K562 (cell line): Measurements from ENCODE around the gene LRRC26. TPM values are rescaled to one million over a fixed set of nuclear protein-coding genes. Genes with fewer than 3 reads are reported as not detected.
A peak's percentile ranks its signal among the peaks of the same experiment; 100 is the strongest.

Experiments
- BHLHE40 ChIP-seq: IDR thresholded peaks from 2 replicates; pipeline ENCODE4 v1.6.1; 2011; ENCODE audit warnings: low read length, improper control_type of control experiment
- CTBP1 ChIP-seq: fragments of 450-650 bp; IDR thresholded peaks from 2 replicates; pipeline ENCODE4 v1.6.1; 2016; ENCODE audit warnings: borderline replicate concordance
- KLF1 ChIP-seq: fragments of 450-650 bp; IDR thresholded peaks from 2 replicates; pipeline ENCODE4 v1.6.1; 2016; ENCODE audit warnings: missing genetic modification characterization, missing compliant biosample characterization
- NONO ChIP-seq, 2 experiments: fragments of 200-400 bp in 1 of 2; fragments of 450-650 bp in 1 of 2; formaldehyde crosslinking in 1 of 2; IDR thresholded peaks; 2 replicates each; pipeline ENCODE4 v1.6.1; 2017; ENCODE audit warnings: low read depth in 2 of 2, mild to moderate bottlenecking in 2 of 2, moderate library complexity in 2 of 2, low read length in 1 of 2
- NR2C2 ChIP-seq, 2 experiments: fragments of 200-800 bp in 1 of 2; sonication (Bioruptor generic) in 1 of 2; sonication (generic) in 1 of 2; formaldehyde crosslinking in 1 of 2; IDR thresholded peaks; 2 replicates each; pipeline versions ENCODE4 v1.6.1 to v1.8.0; 2016 to 2022; ENCODE audit warnings: mild to moderate bottlenecking in 1 of 2, missing compliant biosample characterization in 1 of 2, missing genetic modification characterization in 1 of 2, missing genetic modification reagents in 1 of 2
- POLR2AphosphoS5 ChIP-seq: IDR thresholded peaks from 2 replicates; pipeline ENCODE4 v1.6.1; 2011; ENCODE audit warnings: mild to moderate bottlenecking, low read depth, low read length, moderate library complexity; ENCODE audit not compliant: control insufficient read depth, insufficient read depth
- RBM14 ChIP-seq: fragments of 200-400 bp; formaldehyde crosslinking; IDR thresholded peaks from 2 replicates; pipeline ENCODE4 v1.6.1; 2018; ENCODE audit warnings: low read depth, mild to moderate bottlenecking, low read length, moderate library complexity, borderline replicate concordance; ENCODE audit not compliant: insufficient read depth
- RBM25 ChIP-seq: fragments of 200-400 bp; formaldehyde crosslinking; IDR thresholded peaks from 2 replicates; pipeline ENCODE4 v1.6.1; 2018; ENCODE audit warnings: low read length, low read depth, moderate library complexity; ENCODE audit not compliant: severe bottlenecking
- ZNF324 ChIP-seq: fragments of 250-450 bp; sonication (Bioruptor Pico); IDR thresholded peaks from 2 replicates; pipeline ENCODE4 v1.4.0; 2020; ENCODE audit warnings: mild to moderate bottlenecking
- polyA plus RNA-seq, 8 experiments: library from polyadenylated mRNA; depleted of rRNA in 4 of 8; stranded (reverse) in 5 of 8; unstranded in 3 of 8; fragments of >200 nt; fragmentation: Nextera tagmentation in 2 of 8; fragmentation: Illumina TruSeq in 1 of 8; extraction: Ambion mirVana in 2 of 8; extraction: Trizol in 1 of 8; gene quantifications; 2 replicates each; pipeline versions ENCODE4 v1.2.1 to v1.2.3, GENCODE V29; 2011 to 2014; ENCODE audit warnings: inconsistent platforms in 1 of 8, missing spikeins in 1 of 8
- total RNA-seq, 7 experiments: library from RNA; depleted of rRNA in 6 of 7; stranded (reverse); fragments of >200 nt in 6 of 7; fragmentation: Illumina TruSeq in 2 of 7; extraction: Trizol in 2 of 7; gene quantifications; 2 replicates each; pipeline versions ENCODE4 v1.2.1 to v1.2.3, GENCODE V29; 2011 to 2021; ENCODE audit warnings: low replicate concordance in 1 of 7
- TF ChIP-seq, protein P1 (sequence below): sonication (generic); formaldehyde crosslinking; IDR thresholded peaks from 2 replicates; pipeline ENCODE4 v1.8.0; 2022; ENCODE audit warnings: missing genetic modification reagents, mild to moderate bottlenecking, borderline replicate concordance
- TF ChIP-seq, protein P2 (sequence below): fragments of 450-650 bp; formaldehyde crosslinking; IDR thresholded peaks from 2 replicates; pipeline ENCODE4 v1.4.0; 2020; ENCODE audit warnings: mild to moderate bottlenecking, mixed read lengths
- TF ChIP-seq, protein P3 (sequence below): fragments of 200-600 bp; sonication (generic); IDR thresholded peaks from one replicate; pipeline ENCODE4 v1.6.1; 2012; ENCODE audit warnings: mild to moderate bottlenecking, low read depth, low read length, inconsistent platforms

Gene LRRC26
- total and polyA plus RNA-seq, 9 of the 15 experiments (the other 6 are each of a cell fraction or from before 2014, with no cell fraction given) = not detected

DNA sequence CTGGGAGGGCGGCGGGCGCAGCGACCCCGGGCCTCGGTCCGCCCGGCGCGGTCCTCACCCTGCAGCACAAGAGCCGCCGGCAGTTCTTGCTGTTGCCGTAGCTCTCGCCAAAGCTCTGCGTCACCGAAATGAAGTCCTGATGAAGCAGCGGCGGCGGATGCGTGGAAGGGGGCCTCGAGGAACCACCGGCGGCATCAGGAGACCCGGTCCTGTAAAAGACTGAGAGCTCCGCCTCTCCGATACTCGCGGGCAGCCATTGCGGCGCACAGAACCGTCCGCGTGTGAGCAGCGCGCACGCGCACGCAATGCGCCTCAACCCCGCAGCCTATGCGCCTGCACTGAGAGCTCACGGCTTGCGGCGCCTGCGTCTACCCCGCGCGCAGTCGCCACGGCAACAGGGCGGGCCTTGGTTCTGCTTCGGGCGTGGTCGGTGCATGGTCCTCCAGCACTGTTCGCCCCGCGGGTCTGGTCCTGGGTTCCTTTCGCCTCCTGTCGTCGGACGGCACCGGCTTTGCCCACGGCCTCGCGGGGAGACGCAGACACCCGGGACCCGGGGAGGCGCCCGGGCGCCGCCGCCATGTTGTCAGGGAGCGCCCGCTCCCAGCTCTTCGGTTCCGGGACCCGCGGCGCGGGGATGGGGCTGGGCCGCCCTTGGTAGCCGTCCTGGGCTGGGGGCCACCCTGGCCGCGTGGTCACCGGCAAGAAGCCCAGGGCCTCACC is 40.2 kb downstream of the LRRC26 start (continued):
- TF ChIP-seq, protein P1, sequence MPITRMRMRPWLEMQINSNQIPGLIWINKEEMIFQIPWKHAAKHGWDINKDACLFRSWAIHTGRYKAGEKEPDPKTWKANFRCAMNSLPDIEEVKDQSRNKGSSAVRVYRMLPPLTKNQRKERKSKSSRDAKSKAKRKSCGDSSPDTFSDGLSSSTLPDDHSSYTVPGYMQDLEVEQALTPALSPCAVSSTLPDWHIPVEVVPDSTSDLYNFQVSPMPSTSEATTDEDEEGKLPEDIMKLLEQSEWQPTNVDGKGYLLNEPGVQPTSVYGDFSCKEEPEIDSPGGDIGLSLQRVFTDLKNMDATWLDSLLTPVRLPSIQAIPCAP (CRISPR knock-in tag) = no peak
- TF ChIP-seq, protein P2, sequence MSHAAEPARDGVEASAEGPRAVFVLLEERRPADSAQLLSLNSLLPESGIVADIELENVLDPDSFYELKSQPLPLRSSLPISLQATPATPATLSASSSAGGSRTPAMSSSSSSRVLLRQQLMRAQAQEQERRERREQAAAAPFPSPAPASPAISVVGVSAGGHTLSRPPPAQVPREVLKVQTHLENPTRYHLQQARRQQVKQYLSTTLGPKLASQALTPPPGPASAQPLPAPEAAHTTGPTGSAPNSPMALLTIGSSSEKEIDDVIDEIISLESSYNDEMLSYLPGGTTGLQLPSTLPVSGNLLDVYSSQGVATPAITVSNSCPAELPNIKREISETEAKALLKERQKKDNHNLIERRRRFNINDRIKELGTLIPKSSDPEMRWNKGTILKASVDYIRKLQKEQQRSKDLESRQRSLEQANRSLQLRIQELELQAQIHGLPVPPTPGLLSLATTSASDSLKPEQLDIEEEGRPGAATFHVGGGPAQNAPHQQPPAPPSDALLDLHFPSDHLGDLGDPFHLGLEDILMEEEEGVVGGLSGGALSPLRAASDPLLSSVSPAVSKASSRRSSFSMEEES = no peak
- TF ChIP-seq POLR2AphosphoS5 (peak; percentile 82), RBM25 (peak; percentile 53), NR2C2 (CRISPR knock-in tag; IDR thresholded peaks at IDR 0.05) (peak; percentile 3; the same call in 1 of the 2 replicates), NR2C2 (tag; IDR thresholded peaks at IDR 0.05) (peak; percentile 65; the same call in 1 of the 2 replicates), KLF1 (peak; percentile 95), CTBP1 (peak; percentile 97), BHLHE40 (peak; percentile 54; the same call in 1 of the 2 replicates), ZNF324 (CRISPR knock-in tag) (no peak), NONO (IDR thresholded peaks at IDR 0.05; ENCODE audit: low read depth in 2 of 2, low read length in 1 of 2) (peak in 1 of 2 experiments; percentile 60; a peak in 2 of 4 replicates), RBM14 (0 out of 2 replicates have a peak, but pooled peaks have one; percentile 31)
- TF ChIP-seq, protein P3, sequence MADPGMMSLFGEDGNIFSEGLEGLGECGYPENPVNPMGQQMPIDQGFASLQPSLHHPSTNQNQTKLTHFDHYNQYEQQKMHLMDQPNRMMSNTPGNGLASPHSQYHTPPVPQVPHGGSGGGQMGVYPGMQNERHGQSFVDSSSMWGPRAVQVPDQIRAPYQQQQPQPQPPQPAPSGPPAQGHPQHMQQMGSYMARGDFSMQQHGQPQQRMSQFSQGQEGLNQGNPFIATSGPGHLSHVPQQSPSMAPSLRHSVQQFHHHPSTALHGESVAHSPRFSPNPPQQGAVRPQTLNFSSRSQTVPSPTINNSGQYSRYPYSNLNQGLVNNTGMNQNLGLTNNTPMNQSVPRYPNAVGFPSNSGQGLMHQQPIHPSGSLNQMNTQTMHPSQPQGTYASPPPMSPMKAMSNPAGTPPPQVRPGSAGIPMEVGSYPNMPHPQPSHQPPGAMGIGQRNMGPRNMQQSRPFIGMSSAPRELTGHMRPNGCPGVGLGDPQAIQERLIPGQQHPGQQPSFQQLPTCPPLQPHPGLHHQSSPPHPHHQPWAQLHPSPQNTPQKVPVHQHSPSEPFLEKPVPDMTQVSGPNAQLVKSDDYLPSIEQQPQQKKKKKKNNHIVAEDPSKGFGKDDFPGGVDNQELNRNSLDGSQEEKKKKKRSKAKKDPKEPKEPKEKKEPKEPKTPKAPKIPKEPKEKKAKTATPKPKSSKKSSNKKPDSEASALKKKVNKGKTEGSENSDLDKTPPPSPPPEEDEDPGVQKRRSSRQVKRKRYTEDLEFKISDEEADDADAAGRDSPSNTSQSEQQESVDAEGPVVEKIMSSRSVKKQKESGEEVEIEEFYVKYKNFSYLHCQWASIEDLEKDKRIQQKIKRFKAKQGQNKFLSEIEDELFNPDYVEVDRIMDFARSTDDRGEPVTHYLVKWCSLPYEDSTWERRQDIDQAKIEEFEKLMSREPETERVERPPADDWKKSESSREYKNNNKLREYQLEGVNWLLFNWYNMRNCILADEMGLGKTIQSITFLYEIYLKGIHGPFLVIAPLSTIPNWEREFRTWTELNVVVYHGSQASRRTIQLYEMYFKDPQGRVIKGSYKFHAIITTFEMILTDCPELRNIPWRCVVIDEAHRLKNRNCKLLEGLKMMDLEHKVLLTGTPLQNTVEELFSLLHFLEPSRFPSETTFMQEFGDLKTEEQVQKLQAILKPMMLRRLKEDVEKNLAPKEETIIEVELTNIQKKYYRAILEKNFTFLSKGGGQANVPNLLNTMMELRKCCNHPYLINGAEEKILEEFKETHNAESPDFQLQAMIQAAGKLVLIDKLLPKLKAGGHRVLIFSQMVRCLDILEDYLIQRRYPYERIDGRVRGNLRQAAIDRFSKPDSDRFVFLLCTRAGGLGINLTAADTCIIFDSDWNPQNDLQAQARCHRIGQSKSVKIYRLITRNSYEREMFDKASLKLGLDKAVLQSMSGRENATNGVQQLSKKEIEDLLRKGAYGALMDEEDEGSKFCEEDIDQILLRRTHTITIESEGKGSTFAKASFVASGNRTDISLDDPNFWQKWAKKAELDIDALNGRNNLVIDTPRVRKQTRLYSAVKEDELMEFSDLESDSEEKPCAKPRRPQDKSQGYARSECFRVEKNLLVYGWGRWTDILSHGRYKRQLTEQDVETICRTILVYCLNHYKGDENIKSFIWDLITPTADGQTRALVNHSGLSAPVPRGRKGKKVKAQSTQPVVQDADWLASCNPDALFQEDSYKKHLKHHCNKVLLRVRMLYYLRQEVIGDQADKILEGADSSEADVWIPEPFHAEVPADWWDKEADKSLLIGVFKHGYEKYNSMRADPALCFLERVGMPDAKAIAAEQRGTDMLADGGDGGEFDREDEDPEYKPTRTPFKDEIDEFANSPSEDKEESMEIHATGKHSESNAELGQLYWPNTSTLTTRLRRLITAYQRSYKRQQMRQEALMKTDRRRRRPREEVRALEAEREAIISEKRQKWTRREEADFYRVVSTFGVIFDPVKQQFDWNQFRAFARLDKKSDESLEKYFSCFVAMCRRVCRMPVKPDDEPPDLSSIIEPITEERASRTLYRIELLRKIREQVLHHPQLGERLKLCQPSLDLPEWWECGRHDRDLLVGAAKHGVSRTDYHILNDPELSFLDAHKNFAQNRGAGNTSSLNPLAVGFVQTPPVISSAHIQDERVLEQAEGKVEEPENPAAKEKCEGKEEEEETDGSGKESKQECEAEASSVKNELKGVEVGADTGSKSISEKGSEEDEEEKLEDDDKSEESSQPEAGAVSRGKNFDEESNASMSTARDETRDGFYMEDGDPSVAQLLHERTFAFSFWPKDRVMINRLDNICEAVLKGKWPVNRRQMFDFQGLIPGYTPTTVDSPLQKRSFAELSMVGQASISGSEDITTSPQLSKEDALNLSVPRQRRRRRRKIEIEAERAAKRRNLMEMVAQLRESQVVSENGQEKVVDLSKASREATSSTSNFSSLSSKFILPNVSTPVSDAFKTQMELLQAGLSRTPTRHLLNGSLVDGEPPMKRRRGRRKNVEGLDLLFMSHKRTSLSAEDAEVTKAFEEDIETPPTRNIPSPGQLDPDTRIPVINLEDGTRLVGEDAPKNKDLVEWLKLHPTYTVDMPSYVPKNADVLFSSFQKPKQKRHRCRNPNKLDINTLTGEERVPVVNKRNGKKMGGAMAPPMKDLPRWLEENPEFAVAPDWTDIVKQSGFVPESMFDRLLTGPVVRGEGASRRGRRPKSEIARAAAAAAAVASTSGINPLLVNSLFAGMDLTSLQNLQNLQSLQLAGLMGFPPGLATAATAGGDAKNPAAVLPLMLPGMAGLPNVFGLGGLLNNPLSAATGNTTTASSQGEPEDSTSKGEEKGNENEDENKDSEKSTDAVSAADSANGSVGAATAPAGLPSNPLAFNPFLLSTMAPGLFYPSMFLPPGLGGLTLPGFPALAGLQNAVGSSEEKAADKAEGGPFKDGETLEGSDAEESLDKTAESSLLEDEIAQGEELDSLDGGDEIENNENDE = no peak
